Activated CD4-positive, alpha-beta T cell treated with anti-CD3 and anti-CD28 coated beads, Interleukin-2, Interleukin-4, amounts not matched to agents 100 ng/mL and 50 ng/mL, durations not matched to agents 16 hours and 8 hours (primary cell): Measurements from ENCODE around the gene ERCC8.
"Not testable (repeated sequence)": the region's sequence is repeated elsewhere in the genome, so short reads cannot be mapped to it uniquely, and the experiment has no call there.

Source experiments
- DNase-seq: peaks from one replicate; pipeline ENCODE4 v3.0.0-alpha.2; 2020; ENCODE audit warnings: low spot score

Gene ERCC8, protein sequence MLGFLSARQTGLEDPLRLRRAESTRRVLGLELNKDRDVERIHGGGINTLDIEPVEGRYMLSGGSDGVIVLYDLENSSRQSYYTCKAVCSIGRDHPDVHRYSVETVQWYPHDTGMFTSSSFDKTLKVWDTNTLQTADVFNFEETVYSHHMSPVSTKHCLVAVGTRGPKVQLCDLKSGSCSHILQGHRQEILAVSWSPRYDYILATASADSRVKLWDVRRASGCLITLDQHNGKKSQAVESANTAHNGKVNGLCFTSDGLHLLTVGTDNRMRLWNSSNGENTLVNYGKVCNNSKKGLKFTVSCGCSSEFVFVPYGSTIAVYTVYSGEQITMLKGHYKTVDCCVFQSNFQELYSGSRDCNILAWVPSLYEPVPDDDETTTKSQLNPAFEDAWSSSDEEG

GRCh38 chr5:60944904-60945812 lies at the start of gene ERCC8, which contains the start of gene NDUFAF2:
Gene ERCC8 (minus strand): TSS chr5:60945070. CDS start chr5:60945008, 62 bp downstream.
Gene NDUFAF2 (plus strand): TSS chr5:60945205. CDS start chr5:60945256, 51 bp downstream.
- DNase-seq = peak; percentile 92

DNA sequence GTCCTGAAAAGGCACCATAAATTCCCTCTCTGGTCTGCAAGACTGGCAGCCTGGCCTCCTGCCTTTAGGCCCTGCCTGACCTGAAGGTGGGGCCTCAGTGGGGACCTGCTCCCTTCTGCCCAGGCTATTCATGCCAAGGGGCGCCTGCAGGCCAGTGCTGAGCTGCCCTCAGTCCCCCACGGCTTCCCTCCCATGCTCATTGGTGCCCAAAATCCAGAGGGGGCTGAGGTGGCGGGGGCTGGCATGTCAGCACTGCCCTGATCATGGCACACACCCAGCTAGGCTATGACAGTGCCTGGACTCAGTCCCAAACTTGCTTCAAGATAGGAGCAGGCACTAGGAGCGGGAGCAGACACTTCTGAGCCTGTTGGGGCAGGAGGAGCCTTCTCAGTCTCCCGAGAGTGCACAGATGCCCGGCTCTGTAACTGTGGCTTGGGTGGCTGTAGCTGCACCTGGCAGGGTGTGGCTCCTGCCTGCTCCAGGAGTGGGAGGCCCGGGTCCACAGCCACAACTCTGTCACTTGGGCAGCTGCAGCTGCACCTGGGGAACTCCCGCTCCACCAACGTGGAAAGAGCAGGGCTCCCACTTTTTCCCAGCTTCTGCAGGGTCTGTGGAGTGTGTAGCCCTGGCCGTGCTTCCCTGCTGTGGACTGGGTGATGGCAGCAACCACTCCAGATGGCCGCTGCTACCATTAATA lies 49.2 kb upstream of the ERCC8 start:
- no peak for DNase-seq

DNA sequence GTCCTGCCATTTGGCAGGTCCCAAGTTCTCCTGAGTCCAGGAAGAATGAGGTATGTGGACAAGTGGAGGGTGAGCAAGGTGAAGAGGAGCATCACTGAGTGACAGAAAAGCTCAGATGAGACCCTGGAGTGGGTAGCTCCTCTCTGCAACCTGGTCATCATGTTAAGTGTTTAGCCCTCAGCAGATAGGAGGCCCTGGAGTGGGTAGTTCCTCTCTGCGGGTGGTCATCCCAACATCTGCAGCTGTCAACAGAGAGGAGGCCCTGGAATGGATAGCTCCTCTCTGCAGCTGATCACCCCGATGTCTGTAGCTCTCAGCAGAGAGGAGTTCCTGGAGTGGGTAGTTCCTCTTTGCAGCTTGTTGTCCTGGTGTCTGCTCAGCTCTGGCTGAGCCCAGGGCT lies 48.6 kb upstream of the ERCC8 start:
- no peak for DNase-seq

DNA sequence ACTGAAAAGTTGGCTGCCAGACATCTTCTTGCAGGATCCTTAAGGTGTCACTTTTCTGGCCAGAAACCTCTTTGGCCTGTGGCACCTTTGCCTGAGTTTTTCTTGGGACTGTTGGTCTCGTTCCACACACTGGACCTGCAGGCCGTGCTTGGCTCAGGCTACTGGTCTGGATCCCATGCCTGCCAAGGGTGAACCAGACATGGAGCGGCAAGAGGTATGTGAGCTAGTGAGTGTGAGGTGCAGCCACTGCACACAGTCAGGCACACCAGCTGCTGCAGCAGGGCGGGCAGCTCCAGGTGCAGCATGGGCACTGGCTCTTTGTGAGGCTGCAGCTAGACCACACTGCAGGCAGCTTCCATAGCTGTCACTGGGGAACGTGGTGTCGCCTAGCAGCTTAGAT lies 48.0 kb upstream of the ERCC8 start:
- DNase-seq = no peak

DNA sequence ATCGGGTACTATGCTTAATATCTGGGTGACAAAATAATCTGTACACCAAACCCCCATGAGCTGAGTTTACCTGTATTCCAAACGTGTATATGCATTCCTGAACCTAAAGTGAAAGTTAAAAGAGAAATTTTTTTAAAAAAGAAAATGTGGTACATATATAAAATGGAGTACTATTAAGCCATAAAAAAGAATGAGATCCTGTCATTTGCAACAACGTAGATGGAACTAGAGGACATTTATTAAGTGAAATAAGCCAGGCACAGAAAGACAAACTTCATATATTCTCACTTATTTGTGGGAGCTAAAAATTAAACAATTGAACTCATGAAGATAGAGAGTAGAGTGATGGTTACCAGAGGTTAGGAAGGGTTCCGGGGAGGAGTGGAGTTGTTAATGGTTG lies 44.9 kb upstream of the ERCC8 start:
- DNase-seq = no peak

- not testable (repeated sequence) for DNase-seq
These were observed 37.3 kb upstream of the ERCC8 start for GRCh38 chr5:60982127-60982526.

GRCh38 chr5:60980511-60980910 lies 35.6 kb upstream of the ERCC8 start:
- no peak for DNase-seq

GRCh38 chr5:60978968-60979367 lies 34.1 kb upstream of the ERCC8 start:
- DNase-seq = no peak

- DNase-seq = no peak
These were observed 33.3 kb upstream of the ERCC8 start for GRCh38 chr5:60977956-60978737.

- DNase-seq = peak; percentile 48
These were observed 27.4 kb upstream of the ERCC8 start for GRCh38 chr5:60972231-60972630.

DNA sequence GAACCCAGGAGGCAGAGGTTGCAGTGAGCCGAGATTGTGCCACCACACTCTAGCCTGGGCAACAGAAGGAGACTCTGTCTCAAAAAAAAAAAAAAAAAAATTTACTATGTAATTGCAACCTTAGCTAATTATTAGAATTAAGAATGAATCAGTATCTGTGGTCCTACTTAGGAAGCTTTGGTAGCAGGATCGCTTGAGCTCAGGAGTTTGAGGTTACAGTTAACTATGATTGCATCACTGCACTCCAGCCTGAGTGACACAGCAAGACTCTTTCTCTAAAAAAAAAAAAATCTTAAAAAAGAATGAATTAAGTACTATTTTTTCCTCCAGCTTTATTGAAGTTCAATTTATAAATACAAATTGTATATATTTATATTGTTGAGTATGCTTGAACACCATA lies 16.8 kb upstream of the ERCC8 start:
- no peak for DNase-seq

GRCh38 chr5:60960591-60960990 lies 15.7 kb upstream of the ERCC8 start:
- no peak for DNase-seq

- no peak for DNase-seq
These were observed 14.3 kb upstream of the ERCC8 start for GRCh38 chr5:60959156-60959555.

DNA sequence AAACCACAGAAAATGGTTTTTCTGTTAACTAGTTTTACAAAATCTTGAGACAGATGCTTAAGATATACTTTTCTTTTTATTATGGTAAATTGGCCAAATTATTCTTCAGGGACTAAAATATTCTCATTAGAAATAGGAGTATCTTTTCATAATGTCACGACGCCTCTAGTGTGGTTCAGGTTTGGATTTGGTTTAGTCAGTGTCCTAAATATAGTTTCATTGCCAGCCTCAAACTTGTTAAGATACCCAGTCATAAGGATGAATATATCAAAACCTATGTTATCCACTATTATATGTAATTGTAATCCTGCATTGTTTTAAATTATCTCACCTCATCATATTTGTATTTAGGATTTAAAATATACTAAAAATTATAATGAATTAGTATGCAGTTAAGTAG lies 13.8 kb upstream of the ERCC8 start:
- DNase-seq = no peak

DNA sequence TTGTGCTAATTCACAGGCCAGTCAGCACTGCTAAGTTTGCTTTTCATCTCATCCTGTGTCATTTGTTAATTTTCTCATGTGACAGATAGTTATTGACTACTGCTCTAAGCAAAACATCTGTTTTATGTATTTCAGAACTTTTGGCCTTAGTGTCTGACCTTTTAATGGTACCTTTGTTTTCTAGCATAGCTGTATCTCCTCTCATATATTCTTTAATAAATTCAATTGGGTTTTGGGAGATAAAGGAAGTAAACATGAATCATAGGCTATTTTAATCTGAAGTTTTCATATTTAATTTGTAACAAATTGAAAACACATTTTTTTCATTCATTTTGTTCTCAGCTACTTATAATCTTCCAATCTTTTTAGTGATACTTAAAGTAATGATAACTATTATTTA lies 13.2 kb upstream of the ERCC8 start:
- no peak for DNase-seq

DNA sequence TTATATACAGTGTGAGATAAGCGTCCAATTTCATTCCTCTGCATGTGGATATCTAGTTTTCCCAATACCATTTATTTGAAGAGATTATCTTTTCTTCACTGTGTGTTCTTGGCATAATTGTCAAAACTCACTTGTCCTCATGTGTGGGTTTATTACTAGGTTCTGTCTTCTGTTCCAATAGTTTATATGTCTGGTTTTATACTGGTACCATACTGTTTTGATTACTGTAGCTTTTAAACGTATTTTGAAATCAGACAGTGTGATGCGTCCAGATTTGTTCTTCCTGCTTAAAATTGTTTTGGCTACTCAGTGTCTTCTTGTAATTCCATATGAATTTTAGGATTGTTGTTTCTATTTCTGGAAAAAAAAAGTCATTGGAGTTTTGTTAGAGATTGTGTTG lies 10.4 kb upstream of the ERCC8 start:
- DNase-seq = no peak

- DNase-seq = no peak
These were observed 3.9 kb upstream of the ERCC8 start for GRCh38 chr5:60948738-60949137.

- DNase-seq = no peak
These were observed 930 bp upstream of the ERCC8 start for GRCh38 chr5:60945813-60946187.

- DNase-seq = no peak
These were observed 1.2 kb downstream of the ERCC8 start for GRCh38 chr5:60943624-60944023.

DNA sequence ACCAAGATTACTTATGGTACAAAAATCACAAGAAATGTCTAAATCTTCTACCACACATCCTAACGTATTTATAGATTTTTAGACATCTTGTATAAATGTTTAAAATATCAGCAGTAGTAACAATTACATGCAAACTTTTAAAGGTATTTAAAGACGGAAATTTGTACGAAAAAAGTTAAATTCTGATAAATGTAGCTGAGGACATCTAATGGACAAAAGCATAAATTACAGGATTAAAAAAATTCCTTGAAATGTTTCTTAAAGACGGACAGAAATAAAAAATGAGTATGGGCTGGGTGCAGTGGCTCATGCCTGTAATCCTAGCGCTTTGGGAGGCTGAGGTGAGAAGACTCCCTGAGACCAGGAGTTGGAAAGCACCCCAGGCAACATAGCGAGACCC lies 15.8 kb downstream of the ERCC8 start:
- no peak for DNase-seq

DNA sequence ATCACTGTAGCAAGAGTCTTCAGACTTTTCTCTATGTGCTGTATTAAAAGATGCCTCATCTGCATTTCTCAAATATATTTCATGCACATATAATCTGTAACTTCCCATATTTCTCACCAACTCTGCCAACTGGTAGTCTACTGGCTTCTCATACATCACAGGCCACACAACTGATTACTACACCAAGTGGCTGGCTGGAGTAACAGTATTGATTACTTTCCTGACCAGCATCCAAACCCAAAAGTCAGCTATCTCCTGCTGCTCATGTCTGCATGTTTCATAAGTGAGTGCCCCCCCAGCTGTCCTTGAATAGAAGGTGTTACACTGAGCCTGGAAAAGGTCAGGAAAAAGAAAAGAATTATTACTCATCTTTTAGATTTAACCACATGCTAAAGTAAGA lies 17.4 kb downstream of the ERCC8 start:
- DNase-seq = no peak

- no peak for DNase-seq
These were observed 26.4 kb downstream of the ERCC8 start for GRCh38 chr5:60918466-60918865.
